GM12892 (cell line): ENCODE measurements around the gene CHL1.

Experiments used
- POLR2A ChIP-seq: IDR thresholded peaks from 2 replicates; pipeline ENCODE4 v1.6.1; 2011; ENCODE audit warnings: low read depth, low read length, control low read depth
- POLR2AphosphoS5 ChIP-seq: IDR thresholded peaks from 2 replicates; pipeline ENCODE4 v1.6.1; 2011; ENCODE audit warnings: low read depth, low read length, control low read depth
- TAF1 ChIP-seq: IDR thresholded peaks from 2 replicates; pipeline ENCODE4 v1.6.1; 2011; ENCODE audit warnings: low read depth, mild to moderate bottlenecking, control low read depth, low read length, borderline replicate concordance

- TF ChIP-seq POLR2A (no peak), TAF1 (no peak), POLR2AphosphoS5 (no peak)
These were observed 61.3 kb downstream of the CHL1 start for GRCh38 chr3:257826-258225.
